Epidermal melanocyte (primary cell): ENCODE measurements around the gene CEP95.

Source experiments
- DNase-seq: peaks from one replicate; pipeline ENCODE4 v3.0.0; 2011; ENCODE audit warnings: low spot score; ENCODE audit not compliant: insufficient read length

The CEP95 gene

DNA sequence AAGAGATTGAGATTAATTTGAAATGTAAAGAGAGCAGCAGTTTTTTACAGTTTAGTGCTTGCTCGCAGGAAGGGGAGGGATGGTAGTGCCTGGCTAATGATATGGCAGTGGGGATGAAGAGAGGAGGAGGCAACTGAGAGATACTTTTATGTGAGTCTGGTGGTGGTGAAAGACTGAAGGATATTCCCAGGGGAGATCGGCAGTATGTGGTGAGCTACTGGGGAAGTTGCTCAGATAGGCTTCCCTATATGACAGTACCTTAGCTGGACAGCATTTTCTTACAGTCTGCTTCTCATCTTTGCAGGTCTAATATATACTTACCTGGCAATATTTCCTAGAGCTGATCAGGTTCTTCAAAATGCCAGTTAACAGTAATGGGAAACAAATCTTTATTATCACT lies 8.6 kb downstream of the CEP95 start:
- DNase-seq: no peak

DNA sequence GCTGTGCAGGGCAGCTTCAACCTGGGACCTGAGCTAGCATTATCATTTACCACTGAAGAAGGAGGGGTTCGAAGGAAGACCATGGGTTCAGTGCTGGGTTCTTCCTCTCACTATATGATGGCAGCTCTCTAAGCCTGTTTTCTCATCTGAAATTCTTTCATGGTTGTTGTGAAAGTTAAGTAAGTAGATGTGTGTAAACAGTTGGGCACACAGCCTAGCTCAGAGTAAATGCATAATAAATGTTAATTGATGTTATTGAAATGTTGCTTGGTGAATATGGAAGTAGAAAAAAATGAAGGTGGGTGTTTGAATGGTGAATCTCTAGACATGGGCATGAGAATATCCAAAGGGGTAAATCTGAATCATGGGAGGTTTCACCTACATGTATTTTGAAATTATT lies 9.1 kb downstream of the CEP95 start:
- no peak for DNase-seq

- no peak for DNase-seq
These were observed 12.8 kb downstream of the CEP95 start for GRCh38 chr17:64519601-64520000.

DNA sequence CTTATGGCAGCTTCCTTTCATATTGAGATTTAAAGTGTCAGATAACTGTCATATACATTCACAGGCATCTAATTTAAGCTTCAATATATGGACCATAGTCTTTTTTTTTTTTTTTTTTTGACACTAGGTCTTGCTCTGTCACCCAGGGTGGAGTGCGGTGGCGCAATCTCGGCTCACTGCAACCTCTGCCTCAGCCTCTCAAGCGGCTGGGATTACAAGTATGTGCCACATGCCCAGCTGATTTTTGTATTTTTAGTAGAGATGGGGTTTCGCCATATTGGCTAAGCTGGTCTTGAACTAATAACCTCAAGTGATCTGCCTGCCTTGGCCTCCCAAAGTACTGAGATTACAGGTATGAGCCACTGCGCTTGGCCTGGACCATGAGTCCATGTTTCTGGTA lies 13.6 kb downstream of the CEP95 start:
- no peak for DNase-seq

DNA sequence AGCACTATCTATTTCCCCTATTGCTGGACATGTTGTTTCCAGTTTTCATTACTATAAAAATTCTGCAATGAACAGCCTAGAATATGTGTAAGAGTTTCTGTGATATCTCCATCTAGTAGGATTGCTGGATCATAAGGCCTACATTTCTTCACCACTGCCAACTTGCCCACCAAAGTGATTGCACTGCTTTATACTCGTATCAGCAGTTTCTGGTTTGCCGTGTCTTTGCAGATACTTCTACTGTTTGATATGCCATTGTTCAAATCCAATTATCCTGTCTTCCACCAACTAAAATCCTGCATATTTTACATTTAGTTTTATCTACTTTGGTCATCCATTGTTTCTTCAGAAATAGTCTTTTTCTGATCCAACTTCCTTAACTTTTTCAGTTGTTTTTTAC lies 21.1 kb downstream of the CEP95 start:
- DNase-seq: no peak

DNA sequence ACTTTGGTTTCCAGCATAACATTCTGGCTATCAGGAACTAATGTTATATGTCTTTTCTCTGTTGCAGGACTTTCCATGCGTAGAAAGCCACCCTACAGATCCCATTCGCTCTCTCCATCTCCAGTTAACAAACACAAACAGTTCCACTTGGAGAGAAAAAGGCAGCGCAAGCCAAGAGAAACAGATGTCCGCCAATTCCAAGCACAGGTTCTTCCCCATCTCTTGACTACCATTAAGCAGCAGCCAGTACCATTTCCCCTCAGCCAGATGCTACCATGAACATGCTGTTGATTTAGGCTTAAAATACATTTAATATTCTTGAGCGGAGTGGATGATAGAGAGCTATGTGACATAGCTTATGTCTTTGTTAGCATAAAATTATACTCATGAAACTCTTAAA lies 22.4 kb downstream of the CEP95 start:
- DNase-seq: no peak

DNA sequence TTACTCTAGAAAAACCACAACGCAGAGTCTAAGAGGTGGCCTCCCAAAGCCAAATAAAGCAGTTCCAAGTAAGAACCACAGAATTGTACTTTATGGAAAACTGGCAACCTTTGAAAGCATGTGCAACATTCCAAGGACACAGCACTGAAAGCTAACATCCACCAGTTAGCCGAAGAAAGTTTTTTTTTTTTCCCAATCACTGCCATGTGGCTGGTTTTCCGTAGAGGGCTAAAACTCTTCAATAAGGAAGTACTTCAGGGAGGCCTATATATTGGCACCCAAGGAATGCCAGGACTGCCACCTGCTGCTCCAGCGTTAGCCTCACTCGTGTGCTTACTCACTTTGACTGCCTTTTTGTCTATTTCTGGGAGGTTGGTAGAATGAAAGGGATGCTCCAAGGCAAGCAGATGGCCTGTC lies 25.2 kb downstream of the CEP95 start:
- no peak for DNase-seq

DNA sequence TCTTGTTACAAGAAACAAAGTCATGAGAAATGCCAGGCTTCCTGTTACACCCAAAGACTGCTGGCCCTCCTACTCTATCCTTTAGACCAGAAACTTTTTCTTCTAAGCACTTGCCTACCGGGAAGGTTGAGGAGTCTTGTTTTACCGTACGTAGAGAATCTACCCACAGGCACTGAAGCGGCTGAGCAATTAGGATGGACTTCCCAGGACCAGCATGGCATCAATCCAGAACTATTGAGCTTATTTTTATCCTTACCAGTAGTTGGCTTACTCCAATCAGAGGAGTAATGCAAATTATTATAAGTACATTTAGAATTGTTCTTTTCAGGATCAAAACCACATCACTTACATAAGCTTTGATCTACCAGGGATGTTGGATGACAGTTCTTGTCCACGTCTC lies 25.6 kb downstream of the CEP95 start:
- DNase-seq: no peak

GRCh38 chr17:64533784-64534183 lies 27.0 kb downstream of the CEP95 start:
- no peak for DNase-seq

DNA sequence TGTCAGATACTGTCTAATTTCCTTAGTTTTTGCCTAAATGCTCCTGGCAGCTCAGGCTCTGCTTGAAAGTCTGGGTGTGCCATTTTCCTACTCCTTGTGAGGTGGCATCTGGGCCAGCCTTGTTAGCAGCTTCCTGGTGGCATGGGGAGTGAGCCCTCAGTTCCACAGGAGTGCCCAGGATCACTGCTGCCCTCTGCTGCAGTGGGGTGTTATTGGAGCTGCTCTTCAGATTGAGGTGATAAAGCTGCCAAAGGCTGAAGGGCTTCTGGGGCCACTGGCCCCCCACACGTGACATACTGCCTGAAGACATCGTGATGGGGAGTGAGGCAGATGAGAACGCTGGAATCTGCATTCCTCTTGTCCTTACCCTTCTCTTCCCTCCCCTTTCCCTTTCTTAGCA lies 27.4 kb downstream of the CEP95 start:
- DNase-seq: no peak

DNA sequence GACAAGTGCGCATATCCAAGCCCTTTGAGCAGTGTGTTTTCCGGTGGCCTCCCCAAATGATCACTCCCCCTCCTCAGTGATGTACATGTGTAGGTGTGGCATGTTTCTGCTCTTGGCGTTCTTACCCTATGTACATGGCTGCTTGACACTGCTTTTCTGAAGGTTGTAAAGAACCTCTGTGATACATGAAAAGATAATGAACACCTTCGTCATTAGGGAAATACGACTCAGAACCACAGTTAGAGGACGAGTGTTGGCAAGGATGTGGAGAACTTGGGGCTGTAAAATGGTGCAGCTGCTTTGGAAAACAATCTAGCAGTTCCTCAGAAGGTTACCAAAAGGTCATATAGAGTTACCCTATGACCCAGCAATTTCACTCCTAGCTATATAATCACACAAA lies 28.6 kb downstream of the CEP95 start:
- no peak for DNase-seq

GRCh38 chr17:64536913-64537312 lies 30.1 kb downstream of the CEP95 start:
- no peak for DNase-seq

DNA sequence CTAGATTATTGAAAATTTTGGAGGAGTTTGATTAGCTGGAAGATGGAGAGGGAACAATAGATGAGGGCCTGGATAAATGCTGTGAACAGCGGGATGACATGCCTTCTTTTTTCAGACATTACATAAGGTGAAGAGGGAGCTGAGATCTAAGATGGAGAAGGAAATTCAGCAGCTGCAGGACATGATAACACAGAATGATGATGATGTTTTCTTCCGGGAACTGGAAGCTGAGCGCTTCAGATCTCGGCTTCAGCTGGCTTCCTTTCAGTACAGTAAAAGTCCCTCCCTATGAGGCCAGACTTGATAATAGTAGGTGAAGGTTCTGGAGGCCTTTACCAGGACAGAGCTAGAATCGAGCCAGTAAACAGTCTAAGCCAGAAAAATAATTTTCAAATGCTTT lies 30.7 kb downstream of the CEP95 start:
- DNase-seq: no peak

- no peak for DNase-seq
These were observed 31.8 kb downstream of the CEP95 start for GRCh38 chr17:64538508-64539130.

GRCh38 chr17:64540118-64540776 lies 33.5 kb downstream of the CEP95 start:
- no peak for DNase-seq

DNA sequence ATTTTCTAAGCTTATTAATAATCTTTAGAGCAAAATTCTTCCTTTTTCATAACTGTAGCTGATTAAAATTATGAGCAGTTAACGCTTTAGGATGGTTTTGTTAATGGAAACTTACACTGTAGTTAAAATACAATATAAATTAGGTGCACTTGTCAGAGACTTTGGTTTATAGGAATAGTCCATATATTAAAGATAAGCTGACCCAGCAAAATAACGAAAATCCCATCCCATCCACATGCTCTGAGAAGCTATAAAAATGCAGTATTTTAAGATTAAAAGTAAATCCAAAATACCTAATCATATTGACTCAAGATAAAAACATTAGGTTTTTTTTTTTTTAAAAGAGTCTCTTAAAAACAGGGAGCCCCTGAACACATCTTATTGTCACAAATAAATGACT lies 38.0 kb downstream of the CEP95 start:
- DNase-seq: no peak

DNA sequence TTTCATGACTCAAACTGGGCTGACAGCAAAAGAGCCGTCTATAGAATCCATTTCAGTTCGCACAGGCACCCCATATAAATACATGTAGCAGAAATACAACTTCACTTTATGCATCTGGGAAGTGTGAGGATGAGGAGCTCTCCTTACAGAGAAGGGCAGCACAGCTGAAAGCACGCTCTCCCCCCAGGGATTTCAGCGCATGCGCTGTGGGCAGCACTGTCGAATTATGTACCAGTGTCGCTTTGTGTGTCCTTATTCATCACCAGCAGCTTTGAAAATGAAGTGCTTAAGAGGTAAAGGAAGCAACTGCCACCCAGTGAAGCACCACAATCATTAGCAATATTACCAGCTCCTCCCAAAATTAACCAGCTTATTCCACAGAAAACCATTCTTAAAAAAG lies 39.9 kb downstream of the CEP95 start:
- DNase-seq: no peak

DNA sequence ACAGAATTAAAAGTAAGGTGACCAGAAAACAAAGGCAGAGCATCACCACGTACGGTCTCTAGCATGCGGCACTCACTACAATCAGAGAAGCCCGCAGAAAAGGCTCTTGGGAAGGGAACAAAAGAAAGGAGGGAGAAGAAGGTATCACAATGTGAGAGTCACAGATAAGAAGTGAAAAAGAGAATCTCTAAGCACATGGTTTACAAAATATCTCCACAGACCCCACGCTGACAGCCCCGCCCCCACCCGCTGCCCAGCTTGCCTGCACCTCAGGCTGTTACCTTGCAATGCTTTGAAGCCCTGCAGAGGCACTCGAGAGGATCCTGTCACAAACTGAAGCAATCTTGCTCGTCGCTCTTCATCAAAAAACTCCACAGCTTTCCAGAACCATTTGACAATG lies 40.5 kb downstream of the CEP95 start:
- DNase-seq: no peak

DNA sequence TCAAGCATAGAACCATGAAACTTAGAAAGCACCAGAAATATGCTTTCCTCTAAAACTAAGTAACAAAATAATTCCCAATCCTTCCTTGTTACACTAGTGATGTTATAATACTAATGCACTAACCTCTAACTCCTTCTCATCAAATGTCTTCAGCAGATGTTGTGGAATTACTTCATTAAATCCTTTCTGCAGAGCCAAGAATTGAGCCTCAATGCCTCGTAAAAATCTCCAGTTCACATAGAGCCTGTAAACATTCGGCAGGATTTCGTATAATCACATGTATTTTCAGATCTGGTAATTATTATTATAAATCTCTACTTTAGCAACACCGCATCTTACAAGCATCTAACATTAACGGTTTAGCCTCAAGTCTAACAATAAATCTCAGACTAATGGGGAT lies 44.7 kb downstream of the CEP95 start:
- no peak for DNase-seq

- DNase-seq: no peak
These were observed 47.4 kb downstream of the CEP95 start for GRCh38 chr17:64554028-64554637.

DNA sequence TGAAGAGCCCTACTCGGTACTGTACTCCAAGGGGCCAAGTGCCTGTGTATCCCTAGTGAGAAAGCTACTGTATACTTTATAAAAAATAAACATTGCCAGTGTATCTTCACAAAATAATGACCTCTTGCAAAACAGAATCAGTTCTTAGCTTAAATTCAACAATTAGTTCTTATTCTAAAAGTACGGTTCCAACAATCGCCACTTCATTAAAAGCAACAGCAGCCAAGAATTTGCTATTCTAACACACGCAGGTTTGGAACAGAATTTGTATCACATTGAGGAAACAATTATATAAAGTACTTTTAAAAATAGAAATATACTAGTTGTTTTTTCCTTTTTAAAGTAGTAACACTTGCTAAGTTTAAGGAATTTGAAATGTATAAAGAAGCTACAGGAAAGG lies 48.5 kb downstream of the CEP95 start:
- no peak for DNase-seq

DNA sequence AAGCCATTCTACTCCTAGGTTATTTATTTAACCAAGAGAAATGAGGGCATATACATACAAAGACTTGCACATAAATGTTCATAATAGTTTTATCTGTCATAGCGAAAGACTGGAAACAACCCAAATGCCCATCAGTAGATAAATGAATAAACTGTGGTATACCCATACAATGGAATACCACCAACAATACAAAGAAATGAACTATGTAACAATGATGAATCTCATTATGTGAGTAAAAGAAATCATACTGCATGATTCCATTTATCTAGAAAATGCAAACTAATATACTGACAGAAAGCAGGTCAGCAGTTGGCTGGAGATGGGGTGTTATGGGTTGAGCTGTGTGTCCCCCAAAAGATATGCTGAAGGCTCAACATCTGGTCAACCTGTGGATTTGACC lies 57.3 kb downstream of the CEP95 start:
- DNase-seq: no peak

- DNase-seq: no peak
These were observed 58.8 kb downstream of the CEP95 start for GRCh38 chr17:64565563-64565962.
